Body of pancreas (tissue), 4 donors: Measurements from ENCODE around the gene SLK. TPM values are rescaled to one million over a fixed set of nuclear protein-coding genes. Genes with fewer than 3 reads are reported as not detected.

Source experiments
- ATAC-seq: fragments of 150-250 bp; one replicate; pipeline ENCODE4 v1.9.1; 2016
- DNase-seq, 4 donors: peaks; one replicate each; pipeline ENCODE4 v3.0.0-alpha.2; 2019
- H3K27ac ChIP-seq, 4 donors: fragments of 200-600 bp; sonication (generic); 1 replicate in 3 of 4; 2 replicates in 1 of 4; pipeline versions ENCODE4 v1.5.1 to v1.6.1; 2016 to 2019; ENCODE audit warnings: mild to moderate bottlenecking in 1 of 4, mixed read lengths in 1 of 4, moderate library complexity in 1 of 4
- H3K27me3 ChIP-seq, 2 donors: fragments of 200-600 bp; sonication (generic); one replicate each; pipeline ENCODE4 v1.6.0; 2016; ENCODE audit warnings: mild to moderate bottlenecking in 1 of 2
- H3K36me3 ChIP-seq, 2 donors: fragments of 200-600 bp; sonication (generic); replicated peaks in 1 of 2; 2 replicates each; pipeline ENCODE4 v1.5.1; 2016; ENCODE audit warnings: low read depth in 2 of 2; ENCODE audit not compliant: insufficient read depth in 1 of 2
- H3K4me1 ChIP-seq: fragments of 200-600 bp; sonication (generic); one replicate; pipeline ENCODE4 v1.6.0; 2016
- H3K4me3 ChIP-seq, 2 donors: fragments of 200-600 bp; sonication (generic); 1 replicate in 1 of 2; 2 replicates in 1 of 2; pipeline ENCODE4 v1.5.1; 2016 to 2019
- H3K9me3 ChIP-seq, 3 donors: fragments of 200-600 bp; sonication (generic); 1 replicate in 2 of 3; 2 replicates in 1 of 3; pipeline ENCODE4 v1.5.1; 2016
- POLR2A ChIP-seq, 3 donors: fragments of 450-650 bp; IDR thresholded peaks; one replicate each; pipeline ENCODE4 v1.6.1; 2016; ENCODE audit warnings: antibody characterized with exemption in 3 of 3, mild to moderate bottlenecking in 2 of 3
- WGBS, 2 donors: methylation state at CpG; one replicate each; pipeline ENCODE4 v1.1.5; 2017; 5-methylcytosine and 5-hydroxymethylcytosine counted together
- intact Hi-C: fragments of 100-400 bp; cut with DNase I; formaldehyde crosslinking; loops from one replicate; pipeline ENCODE4 v1.15.1; 2023
- total RNA-seq, 2 donors: library from RNA; depleted of rRNA; stranded (reverse); fragments of >200 nt; gene quantifications; one replicate each; pipeline ENCODE4 v1.1.0, GENCODE V29; 2016
- TF ChIP-seq, protein P1 (sequence below), 7 experiments: fragments of 450-650 bp in 4 of 7; fragments of 200-600 bp in 3 of 7; sonication (generic) in 3 of 7; IDR thresholded peaks; one replicate each; pipeline ENCODE4 v1.5.1; 2016 to 2019; ENCODE audit warnings: antibody characterized with exemption in 7 of 7

SLK gene
- 10 to 100 TPM; 23.7 to 25.9 TPM for total RNA-seq

DNA sequence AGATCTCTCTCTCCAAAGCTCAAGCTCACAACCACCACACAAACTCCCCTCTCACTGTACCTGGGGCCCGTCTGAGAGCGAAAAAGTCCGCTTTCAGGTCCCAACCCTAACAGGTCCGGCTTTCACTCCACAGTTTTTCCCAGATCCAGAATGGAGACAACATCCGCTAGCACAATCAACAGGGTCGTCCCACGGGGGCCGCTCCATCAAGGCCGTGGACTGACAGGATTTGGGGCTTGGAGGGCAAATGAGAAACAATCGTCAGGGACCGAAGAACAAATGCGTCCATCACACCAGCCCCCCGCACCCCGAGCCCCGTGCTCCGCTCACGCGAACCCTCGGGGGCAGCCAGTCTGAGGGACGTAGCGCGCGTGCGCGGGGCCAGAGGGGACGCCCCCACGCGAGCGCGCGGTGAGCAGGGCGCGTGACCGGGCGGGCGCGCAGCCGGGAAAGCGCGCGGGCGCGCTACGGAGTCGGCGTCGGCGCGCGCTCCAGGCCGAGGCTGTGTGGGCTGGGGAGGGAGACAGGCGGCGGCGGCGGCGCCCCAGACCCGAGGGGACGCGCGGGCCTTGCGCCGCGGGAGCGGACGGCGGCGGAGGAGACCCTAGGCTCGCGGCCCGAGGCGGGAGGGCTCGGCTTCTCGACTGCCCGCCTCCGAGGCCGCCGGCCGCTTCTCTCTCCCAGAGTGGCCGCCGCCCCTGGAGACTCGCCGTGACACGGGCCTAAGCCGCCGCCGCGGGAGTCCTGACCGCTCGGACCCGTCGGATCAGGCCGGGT is at the start of gene SLK:
Gene SLK (plus strand): TSS at position 470 of the 777 bp plus-strand sequence. CDS start 606 bp downstream, outside the sequence.
- intact Hi-C loops: no loop called here
- Histone ChIP-seq H3K27me3 (no peaks in the 10 kb centered on the region), H3K36me3 (no peaks in the 10 kb centered on the region), H3K4me1 (peaks cover 17% of the 10 kb centered on the region), H3K27ac (peak within 1 kb of the TSS; percentile 92 to 94 (median 94)), H3K9me3 (no peaks in the 10 kb centered on the region), H3K4me3 (peak within 1 kb of the TSS; percentile 72 to 89)
- DNase-seq (peak; percentile 76 to 87 (median 79)), ATAC-seq (peak; percentile 97)
- TF ChIP-seq, protein P1, sequence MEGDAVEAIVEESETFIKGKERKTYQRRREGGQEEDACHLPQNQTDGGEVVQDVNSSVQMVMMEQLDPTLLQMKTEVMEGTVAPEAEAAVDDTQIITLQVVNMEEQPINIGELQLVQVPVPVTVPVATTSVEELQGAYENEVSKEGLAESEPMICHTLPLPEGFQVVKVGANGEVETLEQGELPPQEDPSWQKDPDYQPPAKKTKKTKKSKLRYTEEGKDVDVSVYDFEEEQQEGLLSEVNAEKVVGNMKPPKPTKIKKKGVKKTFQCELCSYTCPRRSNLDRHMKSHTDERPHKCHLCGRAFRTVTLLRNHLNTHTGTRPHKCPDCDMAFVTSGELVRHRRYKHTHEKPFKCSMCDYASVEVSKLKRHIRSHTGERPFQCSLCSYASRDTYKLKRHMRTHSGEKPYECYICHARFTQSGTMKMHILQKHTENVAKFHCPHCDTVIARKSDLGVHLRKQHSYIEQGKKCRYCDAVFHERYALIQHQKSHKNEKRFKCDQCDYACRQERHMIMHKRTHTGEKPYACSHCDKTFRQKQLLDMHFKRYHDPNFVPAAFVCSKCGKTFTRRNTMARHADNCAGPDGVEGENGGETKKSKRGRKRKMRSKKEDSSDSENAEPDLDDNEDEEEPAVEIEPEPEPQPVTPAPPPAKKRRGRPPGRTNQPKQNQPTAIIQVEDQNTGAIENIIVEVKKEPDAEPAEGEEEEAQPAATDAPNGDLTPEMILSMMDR (IDR thresholded peaks at IDR 0.05): no peak
- TF ChIP-seq POLR2A (IDR thresholded peaks at IDR 0.05): peak; percentile 51 to 92 (median 66)
- 0 to 1% methylated on average over 6 to 81 of the region's 92 CpGs for WGBS, 2 donors

DNA sequence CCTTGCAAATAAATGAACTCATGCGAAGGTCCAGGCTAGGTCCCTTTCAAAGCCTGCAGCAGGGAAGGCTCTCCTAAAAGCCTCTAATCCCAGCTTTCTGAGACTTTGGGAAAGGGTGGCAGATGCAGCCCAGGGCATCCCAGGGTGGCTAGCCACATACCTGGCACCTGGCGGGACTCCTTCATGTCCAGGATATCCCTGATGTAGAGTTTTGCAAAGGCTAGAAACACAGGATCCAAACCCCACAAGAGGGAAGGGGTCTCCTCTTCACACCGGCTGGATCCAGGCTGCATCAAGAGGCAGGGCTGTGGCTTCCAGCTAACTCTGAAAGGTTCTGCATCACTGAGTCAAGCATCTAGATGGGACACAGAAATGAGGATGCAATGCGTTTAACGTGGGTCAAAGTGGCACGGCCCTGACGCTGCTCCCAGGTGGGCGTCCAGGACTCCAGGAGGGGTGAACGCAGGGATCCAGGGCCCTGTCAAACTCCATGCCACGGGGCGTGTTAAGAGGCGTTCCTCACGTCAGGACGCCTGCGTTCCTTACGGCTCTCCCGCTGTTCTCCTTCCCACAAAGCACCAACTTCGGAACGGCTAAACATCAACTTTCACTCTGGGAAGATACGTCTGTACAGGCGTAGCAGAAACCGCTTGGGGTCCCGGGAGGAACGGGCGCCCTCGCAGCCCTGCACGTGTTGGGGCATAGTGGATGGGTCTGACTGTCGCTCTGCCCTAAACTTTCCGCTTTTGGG is 49.5 kb upstream of the SLK start:
- no peak for TF ChIP-seq POLR2A (IDR thresholded peaks at IDR 0.05)
- TF ChIP-seq, protein P1 (IDR thresholded peaks at IDR 0.05): no peak
- Histone ChIP-seq H3K27me3 (no peaks in the 10 kb centered on the region), H3K27ac (peak overlapping the region; percentile 94 to 99 (median 97)), H3K4me1 (peaks cover 47% of the 10 kb centered on the region), H3K36me3 (no peaks in the 10 kb centered on the region), H3K9me3 (no peaks in the 10 kb centered on the region), H3K4me3 (peak overlapping the region; percentile 8 to 24)
- ATAC-seq (peak; percentile 36), DNase-seq (peak; percentile 61 to 67 (median 64))
- 1% methylated on average over 18 to 29 of the region's 29 CpGs for WGBS, 2 donors
- intact Hi-C loops: no loop called here

DNA sequence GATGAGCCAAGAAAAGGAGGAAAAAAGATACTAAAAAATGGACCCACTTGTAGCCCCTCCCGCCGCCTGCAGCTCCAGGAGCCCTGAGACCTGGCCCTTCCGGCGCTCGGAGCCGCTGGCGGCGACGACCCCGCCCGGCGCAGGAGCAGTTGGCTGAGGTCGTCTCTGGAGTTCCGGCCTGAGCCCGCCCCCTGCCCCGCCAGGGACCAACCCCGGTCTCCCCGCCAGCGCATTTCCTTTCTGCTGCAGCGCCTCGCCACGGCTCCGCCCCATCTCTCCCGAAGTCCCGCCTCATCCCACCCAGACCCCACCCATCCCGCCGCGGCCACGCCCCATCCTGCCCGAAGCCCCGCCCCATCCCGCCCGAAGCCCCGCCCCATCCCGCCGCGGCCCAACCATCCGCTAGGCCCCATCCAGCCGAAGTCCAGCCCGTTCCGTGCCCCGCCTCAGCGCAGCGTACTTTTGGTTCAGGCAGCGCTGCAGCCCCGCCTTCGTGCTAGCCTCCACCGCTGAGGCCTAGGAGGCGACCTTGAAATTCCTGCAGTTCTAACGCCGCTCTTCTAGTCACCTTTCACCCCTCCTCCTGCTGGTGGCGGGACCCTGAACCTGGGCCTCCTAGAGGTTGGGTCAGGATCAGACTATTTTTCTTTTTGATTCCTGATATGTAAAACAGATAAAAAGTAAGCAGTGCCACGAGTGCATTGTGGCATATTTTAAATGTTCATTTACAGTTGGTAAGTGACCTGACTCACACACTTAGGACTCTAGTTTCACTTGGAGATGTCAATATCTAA is 48.7 kb upstream of the SLK start, which contains the start of gene STN1:
Gene STN1 (minus strand): TSS at position 132 of the 794 bp plus-strand sequence. CDS start 590 bp downstream, outside the sequence.
- 0 to 2% methylated on average over 10 to 49 of the region's 53 CpGs for WGBS, 2 donors
- intact Hi-C loops: no loop called here
- peaks cover 54% of the 10 kb centered on the region for H3K4me1 ChIP-seq

DNA sequence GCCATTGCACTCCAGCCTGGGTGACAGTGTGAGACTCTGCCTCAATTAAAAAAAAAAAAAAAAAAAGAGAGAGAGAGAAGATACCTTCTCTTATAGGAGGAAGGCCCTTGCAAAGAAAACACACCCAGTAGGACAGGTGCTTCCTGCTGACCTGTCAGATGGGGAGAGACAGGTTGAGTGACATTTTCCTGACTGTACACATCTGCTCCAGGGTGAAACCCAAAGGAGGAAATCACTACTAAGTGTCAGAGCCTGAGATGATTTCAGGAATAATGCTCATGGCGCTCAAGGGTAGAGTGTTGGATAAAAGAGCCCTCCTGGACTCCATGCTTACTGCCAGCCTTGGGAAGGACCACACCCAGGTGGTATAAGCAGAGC is 47.3 kb upstream of the SLK start:
- ATAC-seq (no peak), DNase-seq (no peak)
- TF ChIP-seq POLR2A (IDR thresholded peaks at IDR 0.05): no peak
- TF ChIP-seq, protein P1 (IDR thresholded peaks at IDR 0.05): no peak
- H3K9me3 ChIP-seq: no peaks in the 10 kb centered on the region
- H3K4me3 ChIP-seq: no peak overlapping the region
- H3K27me3 ChIP-seq: no peaks in the 10 kb centered on the region
- 100% methylated on average over 1 of the region's 1 CpG for WGBS, 2 donors
- H3K4me1 ChIP-seq: peaks cover 63% of the 10 kb centered on the region
- intact Hi-C loops: no loop called here
- no peaks in the 10 kb centered on the region for H3K36me3 ChIP-seq
- H3K27ac ChIP-seq: no peak overlapping the region

More for the DNA sequence above, 48.7 kb upstream of the SLK start, which contains the start of gene STN1:
- DNase-seq (peak; percentile 97 to 99 (median 98)), ATAC-seq (peak; percentile 95)
- H3K4me3 ChIP-seq: peak within 1 kb of the TSS; percentile 8 to 24
- no peaks in the 10 kb centered on the region for H3K9me3 ChIP-seq
- H3K27me3 ChIP-seq: no peaks in the 10 kb centered on the region
- H3K36me3 ChIP-seq: no peaks in the 10 kb centered on the region
- TF ChIP-seq POLR2A (IDR thresholded peaks at IDR 0.05): peak; percentile 96 to 99 (median 98)
- TF ChIP-seq, protein P1 (IDR thresholded peaks at IDR 0.05): peak in 4 of 7 experiments; percentile 38 to 57 (median 46)
- H3K27ac ChIP-seq: peak within 1 kb of the TSS; percentile 94 to 99 (median 97)
